Measurements from ENCODE around the gene LHCGR.
"Not testable (repeated sequence)": the region's sequence is repeated elsewhere in the genome, so short reads cannot be mapped to it uniquely, and the experiment has no call there.

Gene LHCGR

GRCh38 chr2:48739236-48739635, 16.3 kb downstream of the LHCGR start:
- DNase-seq (ENCODE audit: low spot score), result not testable (repeated sequence)

GRCh38 chr2:48738806-48739205, 16.7 kb downstream of the LHCGR start:
- no peak for DNase-seq (ENCODE audit: low spot score)

- DNase-seq (ENCODE audit: low spot score), result no peak
These were observed 19.3 kb downstream of the LHCGR start for GRCh38 chr2:48736251-48736650.

GRCh38 chr2:48734576-48735303, 20.8 kb downstream of the LHCGR start:
- DNase-seq (ENCODE audit: low spot score), result no peak

- no peak for DNase-seq (ENCODE audit: low spot score)
These were observed 22.4 kb downstream of the LHCGR start for GRCh38 chr2:48733067-48733503.

GRCh38 chr2:48728840-48729239, 26.7 kb downstream of the LHCGR start:
- DNase-seq (ENCODE audit: low spot score), result no peak

GRCh38 chr2:48728295-48728694, 27.2 kb downstream of the LHCGR start:
- DNase-seq (ENCODE audit: low spot score), result no peak

- DNase-seq (ENCODE audit: low spot score), result no peak
These were observed 28.0 kb downstream of the LHCGR start for GRCh38 chr2:48727560-48727959.

- no peak for DNase-seq (ENCODE audit: low spot score)
These were observed 29.6 kb downstream of the LHCGR start for GRCh38 chr2:48725696-48726494.

GRCh38 chr2:48724278-48724677, 31.2 kb downstream of the LHCGR start:
- no peak for DNase-seq (ENCODE audit: low spot score)

- DNase-seq (ENCODE audit: low spot score), result no peak
These were observed 32.4 kb downstream of the LHCGR start for GRCh38 chr2:48723129-48723528.

- DNase-seq (ENCODE audit: low spot score), result no peak
These were observed 33.1 kb downstream of the LHCGR start for GRCh38 chr2:48722391-48722790.

- no peak for DNase-seq (ENCODE audit: low spot score)
These were observed 34.4 kb downstream of the LHCGR start for GRCh38 chr2:48721158-48721557.

GRCh38 chr2:48719480-48720177, 35.9 kb downstream of the LHCGR start:
- DNase-seq (ENCODE audit: low spot score), result no peak

GRCh38 chr2:48717846-48718245, 37.7 kb downstream of the LHCGR start:
- DNase-seq (ENCODE audit: low spot score), result no peak

GRCh38 chr2:48715956-48716355, 39.6 kb downstream of the LHCGR start:
- no peak for DNase-seq (ENCODE audit: low spot score)

- DNase-seq (ENCODE audit: low spot score), result no peak
These were observed 40.3 kb downstream of the LHCGR start for GRCh38 chr2:48715042-48715899.

GRCh38 chr2:48714245-48714644, 41.3 kb downstream of the LHCGR start:
- DNase-seq (ENCODE audit: low spot score), result no peak

- DNase-seq (ENCODE audit: low spot score), result no peak
These were observed 41.9 kb downstream of the LHCGR start for GRCh38 chr2:48713647-48714046.

GRCh38 chr2:48712151-48712550, 43.4 kb downstream of the LHCGR start:
- no peak for DNase-seq (ENCODE audit: low spot score)

- DNase-seq (ENCODE audit: low spot score), result no peak
These were observed 44.2 kb downstream of the LHCGR start for GRCh38 chr2:48711343-48711742.

Data from CD4-positive, alpha-beta T cell treated with Interleukin-2 at 100 ng/mL for 4 hours (primary cell).